Hindlimb muscle (tissue), 1 donor: Measurements from ENCODE around the gene ACOT8. TPM values are rescaled to one million over a fixed set of nuclear protein-coding genes. Genes with fewer than 3 reads are reported as not detected.
"Not testable (repeated sequence)": the region's sequence is repeated elsewhere in the genome, so short reads cannot be mapped to it uniquely, and the experiment has no call there.

Source experiments
- DNase-seq: peaks from one replicate; pipeline ENCODE4 v3.0.0-alpha.2; 2013
- polyA plus RNA-seq: library from polyadenylated mRNA; unstranded; fragments of 120-200 nt; gene quantifications from one replicate; pipeline ENCODE4 v1.2.1, GENCODE V29; 2013; ENCODE audit not compliant: insufficient read length

ACOT8 gene
- polyA plus RNA-seq, 1 donor: 19.9 TPM

- DNase-seq: no peak
These were observed 29.6 kb upstream of the ACOT8 start for GRCh38 chr20:45886590-45887345.

DNA sequence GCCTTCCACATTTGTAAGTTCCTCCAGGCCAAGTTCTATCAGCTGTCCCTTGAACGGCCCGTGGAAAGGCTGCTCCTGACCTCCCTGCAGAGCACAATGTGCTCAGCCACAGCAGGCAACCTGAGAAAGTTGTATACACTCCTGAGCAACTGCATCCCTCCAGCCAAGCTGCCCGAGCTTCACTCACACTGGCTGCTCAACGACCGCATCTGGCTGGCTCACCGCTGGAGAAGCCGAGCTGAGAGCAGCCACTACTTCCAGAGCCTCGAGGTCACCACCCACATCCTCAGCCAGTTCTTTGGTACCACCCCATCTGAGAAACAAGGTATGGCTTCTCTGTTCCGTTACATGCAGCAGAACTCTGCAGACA is 25.9 kb upstream of the ACOT8 start:
- DNase-seq: no peak

DNA sequence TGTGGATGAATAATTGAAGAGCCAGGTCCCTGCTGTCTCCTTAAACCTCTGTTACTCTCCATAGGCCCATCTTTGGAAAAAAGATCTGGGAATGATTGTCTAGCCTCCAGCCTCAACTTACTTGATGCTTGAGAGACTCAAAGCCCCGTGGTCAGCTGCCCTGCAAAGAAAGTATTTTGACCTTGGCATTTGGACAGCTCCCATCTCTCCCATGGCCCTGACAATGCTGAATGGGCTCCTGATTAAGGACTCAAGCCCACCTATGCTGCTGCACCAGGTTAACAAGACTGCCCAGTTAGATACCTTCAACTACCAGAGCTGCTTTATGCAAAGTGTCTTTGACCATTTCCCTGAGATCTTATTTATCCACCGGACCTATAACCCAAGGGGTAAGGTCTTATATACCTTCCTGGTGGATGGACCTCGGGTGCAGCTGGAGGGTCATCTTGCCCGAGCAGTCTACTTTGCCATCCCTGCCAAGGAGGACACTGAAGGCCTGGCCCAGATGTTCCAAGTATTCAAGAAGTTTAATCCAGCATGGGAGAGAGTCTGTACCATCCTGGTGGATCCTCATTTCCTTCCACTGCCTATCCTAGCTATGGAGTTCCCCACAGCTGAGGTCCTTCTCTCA is 25.4 kb upstream of the ACOT8 start:
- no peak for DNase-seq

- DNase-seq: peak; percentile 100
These were observed 24.0 kb upstream of the ACOT8 start, which contains the start of gene ZSWIM1 for GRCh38 chr20:45880988-45881788. TSS of gene ZSWIM1 (plus strand) at chr20:45881227. CDS start at chr20:45882593, 1,366 bp downstream.

DNA sequence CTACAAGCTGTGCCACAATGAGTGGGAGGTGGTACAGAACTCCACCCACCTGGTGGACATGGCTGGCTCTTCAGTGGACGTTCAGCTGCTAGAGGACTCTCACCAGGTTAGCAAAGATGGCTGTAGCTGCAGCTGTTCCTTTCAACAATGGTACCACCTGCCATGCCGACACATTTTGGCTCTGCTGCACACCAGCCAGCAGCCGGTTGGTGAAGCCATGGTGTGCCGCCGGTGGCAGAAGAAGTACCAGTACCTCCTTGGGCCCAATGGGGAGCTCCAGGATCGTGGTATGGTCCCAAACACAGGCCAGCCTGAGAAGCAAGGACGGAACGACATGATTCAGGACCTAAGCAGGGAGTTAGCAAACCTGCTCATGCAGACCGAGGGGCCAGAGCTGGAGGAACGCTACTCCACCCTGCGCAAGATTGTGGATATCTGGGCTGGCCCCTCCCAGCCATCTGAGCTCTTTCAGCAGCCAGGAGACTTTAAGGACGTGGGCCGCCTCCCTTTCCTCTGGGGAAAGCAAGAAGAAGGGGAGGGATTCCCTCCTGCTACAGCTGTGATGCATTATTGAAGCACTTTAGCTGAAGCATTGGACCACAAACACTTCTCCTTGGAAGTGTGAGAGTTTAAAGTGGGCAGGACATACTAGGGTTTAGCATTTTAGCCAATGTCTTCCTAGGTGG is 21.0 kb upstream of the ACOT8 start:
- no peak for DNase-seq

GRCh38 chr20:45874576-45874975 is 17.4 kb upstream of the ACOT8 start:
- DNase-seq: no peak

GRCh38 chr20:45874104-45874481 is 16.9 kb upstream of the ACOT8 start:
- DNase-seq: not testable (repeated sequence)

DNA sequence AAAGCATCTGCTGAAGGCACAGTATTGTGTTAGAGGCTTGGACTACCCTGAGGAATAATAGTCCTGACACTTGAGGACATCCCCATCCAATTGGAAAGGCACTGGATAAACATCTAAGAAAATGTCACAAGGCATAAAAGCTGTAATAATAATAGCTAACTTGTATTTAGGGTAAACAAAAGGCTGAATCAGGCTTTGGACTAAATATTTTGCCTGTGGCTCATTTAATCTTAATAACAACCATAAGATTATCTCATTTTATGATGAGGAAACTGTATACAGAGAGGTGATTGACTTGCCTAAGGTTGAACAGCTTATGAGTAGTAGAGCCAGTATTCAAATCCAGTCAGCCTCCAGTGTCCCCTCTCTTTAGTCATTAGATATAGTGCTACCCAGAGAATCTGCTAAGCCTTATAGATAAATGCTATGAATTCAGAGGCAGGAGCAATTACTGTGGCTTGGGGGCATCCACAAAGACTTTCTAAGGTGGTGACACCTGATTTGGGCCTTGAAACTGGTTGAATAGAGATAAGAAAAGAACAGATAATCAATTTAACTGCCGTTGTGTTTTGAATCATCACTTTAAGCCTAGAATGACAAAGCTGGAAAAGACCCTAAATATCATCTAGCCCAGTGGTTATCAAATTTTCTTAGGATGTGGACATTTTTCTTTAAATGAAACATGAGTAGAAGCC is 16.4 kb upstream of the ACOT8 start:
- no peak for DNase-seq

DNA sequence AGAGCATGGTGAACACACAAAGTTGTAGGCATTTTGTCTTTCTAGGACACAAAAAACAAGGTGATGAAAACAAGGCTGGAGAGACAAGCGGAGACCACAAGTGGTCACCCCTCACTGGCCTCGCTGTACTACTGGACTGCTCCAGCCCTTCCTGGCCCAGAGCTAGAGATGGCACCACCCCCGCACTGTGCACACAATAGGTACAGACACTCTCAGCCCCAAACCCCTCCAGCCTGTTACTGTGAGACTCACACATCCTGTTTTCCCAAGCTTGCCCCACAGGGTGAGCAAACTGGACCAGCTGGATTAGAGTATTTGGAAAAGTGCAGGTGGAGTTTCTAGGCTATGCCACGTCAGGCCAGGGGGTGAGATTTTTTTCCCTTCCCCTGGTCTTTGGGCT is 15.4 kb upstream of the ACOT8 start:
- DNase-seq: no peak

- no peak for DNase-seq
These were observed 10.6 kb upstream of the ACOT8 start for GRCh38 chr20:45867819-45868176.

- no peak for DNase-seq
These were observed 10.1 kb upstream of the ACOT8 start for GRCh38 chr20:45867136-45867818.

- DNase-seq: no peak
These were observed 9.3 kb upstream of the ACOT8 start for GRCh38 chr20:45866454-45866853.

DNA sequence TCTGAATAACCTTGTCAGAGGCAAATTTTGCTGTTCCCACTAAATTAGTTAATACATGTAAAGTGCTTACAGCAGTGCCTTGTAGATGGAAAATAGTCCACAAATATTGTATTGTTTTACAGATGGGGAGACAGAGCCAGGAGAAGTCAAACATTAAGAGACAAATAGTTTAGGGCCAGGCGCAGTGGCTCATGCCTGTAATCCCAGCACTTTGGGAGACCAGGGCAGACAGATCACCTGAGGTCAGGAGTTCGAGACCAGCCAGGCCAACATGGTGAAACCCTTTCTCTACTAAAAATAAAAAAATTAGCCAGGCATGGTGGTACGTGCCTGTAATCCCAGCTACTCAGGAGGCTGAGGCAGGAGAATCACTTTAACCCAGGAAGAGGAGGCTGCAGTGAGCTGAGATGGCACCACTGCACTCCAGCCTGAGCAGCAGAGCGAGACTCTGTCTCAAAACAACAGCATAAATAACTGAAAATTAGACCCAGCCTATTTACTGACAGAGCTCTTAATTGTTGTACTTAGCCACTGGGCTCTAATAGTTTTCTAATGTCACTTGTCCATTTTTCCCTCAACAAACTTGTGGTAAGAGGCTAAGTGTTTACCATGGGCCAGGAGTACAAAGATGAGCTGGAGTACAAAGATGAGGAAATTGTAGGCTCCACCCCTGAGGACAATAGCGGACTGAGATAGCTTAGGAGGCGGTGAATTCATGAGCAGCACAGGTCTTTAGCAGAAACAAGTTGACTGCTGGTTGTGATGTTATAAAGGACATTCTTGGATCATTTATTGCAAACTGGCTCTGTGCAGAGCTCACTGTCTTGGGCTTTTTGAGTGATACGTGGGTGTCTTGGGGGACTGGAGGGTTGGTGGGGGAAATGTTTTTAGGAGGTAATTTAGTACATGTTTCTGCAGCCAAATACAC is 6.6 kb upstream of the ACOT8 start:
- no peak for DNase-seq

GRCh38 chr20:45861221-45862075 is 4.3 kb upstream of the ACOT8 start:
- no peak for DNase-seq

- no peak for DNase-seq
These were observed 3.5 kb upstream of the ACOT8 start for GRCh38 chr20:45860560-45861220.

- DNase-seq: no peak
These were observed 2.7 kb upstream of the ACOT8 start for GRCh38 chr20:45859916-45860315.

DNA sequence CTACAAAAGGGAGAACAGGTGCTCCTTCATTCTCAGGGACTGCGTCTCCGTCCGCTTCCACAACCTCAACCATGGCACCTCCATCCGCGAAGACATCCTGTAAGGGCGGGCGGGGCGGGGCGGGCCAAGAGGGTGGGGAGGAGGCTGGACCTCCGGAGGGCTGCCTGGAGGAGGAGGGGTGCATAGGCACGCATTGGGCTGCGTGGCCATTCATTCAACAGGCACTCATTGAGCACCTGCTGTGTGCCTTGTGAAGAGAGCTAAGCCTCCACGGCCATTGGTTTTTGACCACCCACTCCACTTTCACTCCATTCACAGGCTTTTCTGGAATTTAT is 657 bp upstream of the ACOT8 start:
- no peak for DNase-seq

DNA sequence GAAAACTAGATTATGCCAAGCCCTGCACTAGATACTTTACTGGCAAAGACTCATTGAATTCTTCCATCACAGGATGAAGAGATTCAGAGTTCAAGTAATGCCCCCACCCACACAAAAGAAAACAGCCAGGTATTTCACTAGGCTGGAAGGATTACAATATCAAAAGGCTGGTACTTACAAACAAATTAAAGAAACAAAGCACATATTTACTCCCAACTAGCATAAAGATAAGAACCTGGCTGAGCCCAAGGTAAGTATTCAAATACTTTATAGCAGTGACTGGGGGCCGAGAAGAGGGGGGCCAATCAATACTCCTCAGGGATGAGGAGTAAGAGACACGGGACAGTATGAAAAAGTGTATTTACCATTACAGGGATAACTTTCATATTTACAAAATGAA is 3.7 kb downstream of the ACOT8 start:
- DNase-seq: no peak

GRCh38 chr20:45852326-45852725 is 4.9 kb downstream of the ACOT8 start:
- no peak for DNase-seq
